Neuronal stem cell (in vitro differentiated cells): ENCODE results near the gene DPH2.

Experiments
- DNase-seq: peaks from one replicate; pipeline ENCODE4 v3.0.0-alpha.2; 2013; ENCODE audit warnings: low spot score
- H2AFZ ChIP-seq: one replicate; pipeline ENCODE4 v1.6.1; 2013; ENCODE audit warnings: mild to moderate bottlenecking, low read length, inconsistent platforms
- H2AK5ac ChIP-seq: 2 replicates; pipeline ENCODE4 v1.6.1; 2013; ENCODE audit warnings: low read depth, mild to moderate bottlenecking, inconsistent platforms, low read length, moderate library complexity, mixed read lengths
- H2BK120ac ChIP-seq: 2 replicates; pipeline ENCODE4 v1.6.1; 2013; ENCODE audit warnings: low read depth, mild to moderate bottlenecking, inconsistent platforms, low read length, moderate library complexity, mixed read lengths
- H2BK12ac ChIP-seq: one replicate; pipeline ENCODE4 v1.6.1; 2013; ENCODE audit warnings: low read length, inconsistent platforms
- H2BK15ac ChIP-seq: 2 replicates; pipeline ENCODE4 v1.6.1; 2013; ENCODE audit warnings: mild to moderate bottlenecking, low read length, inconsistent platforms, mixed read lengths
- H2BK5ac ChIP-seq: one replicate; pipeline ENCODE4 v1.6.1; 2013; ENCODE audit warnings: inconsistent platforms, mild to moderate bottlenecking, low read length, moderate library complexity
- H3K14ac ChIP-seq: one replicate; pipeline ENCODE4 v1.6.1; 2013; ENCODE audit warnings: low read length, inconsistent platforms
- H3K18ac ChIP-seq: 2 replicates; pipeline ENCODE4 v1.6.1; 2013; ENCODE audit warnings: low read length, inconsistent platforms
- H3K23ac ChIP-seq: 2 replicates; pipeline ENCODE4 v1.6.1; 2013; ENCODE audit warnings: low read depth, mild to moderate bottlenecking, mixed read lengths, low read length, inconsistent platforms; ENCODE audit not compliant: poor library complexity
- H3K27ac ChIP-seq: replicated peaks from 3 replicates; pipeline ENCODE4 v1.5.1; 2013; ENCODE audit warnings: low read length, inconsistent platforms
- H3K27me3 ChIP-seq, 3 experiments: 2 replicates each; pipeline ENCODE4 v1.6.1; 2013; ENCODE audit warnings: low read length in 3 of 3, mild to moderate bottlenecking in 2 of 3, inconsistent platforms in 1 of 3, low read depth in 1 of 3, mixed read lengths in 1 of 3, moderate library complexity in 1 of 3; ENCODE audit not compliant: control insufficient read depth in 3 of 3, insufficient read depth in 3 of 3
- H3K36me3 ChIP-seq, 2 donors: replicated peaks in 1 of 2; 2 replicates each; pipeline ENCODE4 v1.6.1; 2013; ENCODE audit warnings: low read length in 2 of 2; ENCODE audit not compliant: control insufficient read depth in 2 of 2, insufficient read depth in 2 of 2
- H3K4ac ChIP-seq: 2 replicates; pipeline ENCODE4 v1.6.1; 2013; ENCODE audit warnings: inconsistent platforms, mild to moderate bottlenecking, low read length, moderate library complexity
- H3K4me1 ChIP-seq, 2 donors: 1 replicate in 1 of 2; 2 replicates in 1 of 2; pipeline ENCODE4 v1.6.1; 2013; ENCODE audit warnings: low read length in 2 of 2, low read depth in 1 of 2; ENCODE audit not compliant: control insufficient read depth in 2 of 2, insufficient read depth in 1 of 2
- H3K4me2 ChIP-seq: one replicate; pipeline ENCODE4 v1.6.1; 2013; ENCODE audit warnings: mild to moderate bottlenecking, low read length, inconsistent platforms; ENCODE audit not compliant: insufficient read depth, poor library complexity, severe bottlenecking
- H3K4me3 ChIP-seq, 2 donors: 2 replicates each; pipeline ENCODE4 v1.5.1; 2013; ENCODE audit warnings: low read length in 2 of 2, mild to moderate bottlenecking in 2 of 2, inconsistent platforms in 1 of 2, moderate library complexity in 1 of 2
- H3K79me1 ChIP-seq: one replicate; pipeline ENCODE4 v1.6.1; 2013; ENCODE audit warnings: low read depth, mild to moderate bottlenecking, inconsistent platforms, low read length, moderate library complexity
- H3K9ac ChIP-seq: one replicate; pipeline ENCODE4 v1.6.1; 2013; ENCODE audit warnings: mild to moderate bottlenecking, low read depth, low read length, inconsistent platforms; ENCODE audit not compliant: poor library complexity
- H3K9me3 ChIP-seq, 2 donors: replicated peaks in 1 of 2; 2 replicates each; pipeline versions ENCODE3 to v1.6.1; 2013; ENCODE audit warnings: low read length in 2 of 2, mild to moderate bottlenecking in 2 of 2, inconsistent platforms in 1 of 2, low read depth in 1 of 2, mixed read lengths in 1 of 2, moderate library complexity in 1 of 2; ENCODE audit not compliant: control insufficient read depth in 2 of 2, insufficient read depth in 1 of 2
- H4K8ac ChIP-seq: one replicate; pipeline ENCODE4 v1.6.1; 2013; ENCODE audit warnings: low read depth, mild to moderate bottlenecking, inconsistent platforms, low read length, moderate library complexity
- H4K91ac ChIP-seq: one replicate; pipeline ENCODE4 v1.6.1; 2013; ENCODE audit warnings: low read length, low read depth, mild to moderate bottlenecking, inconsistent platforms; ENCODE audit not compliant: poor library complexity
- whole genome bisulfite sequencing, 2 donors: extraction: QIAGEN DNeasy Blood & Tissue Kit; methylation state at CpG; one replicate each; pipeline ENCODE4 v1.1.7; 2013; ENCODE audit warnings: missing lambda C conversion rate in 2 of 2, mixed read lengths in 1 of 2; ENCODE audit not compliant: insufficient read length in 2 of 2, insufficient replicate concordance in 1 of 2; ENCODE audit errors: extremely low coverage in 2 of 2; 5-methylcytosine and 5-hydroxymethylcytosine counted together

The DPH2 gene

GRCh38 chr1:43991476-43992231 is 21.8 kb downstream of the DPH2 start, which contains the start of gene CCDC24:
Gene CCDC24, plus strand, starts transcription at chr1:43991599. Its CDS starts 280 bp downstream, at chr1:43991879.
- H2AFZ ChIP-seq, result peak within 1 kb of the TSS; percentile 99
- H3K36me3 ChIP-seq, result peaks cover 5 to 17% of the 10 kb centered on the region in 2 donors
- no CpG with 5 or more reads among the region's 66 CpGs for WGBS, 2 donors
- H3K18ac ChIP-seq, result peak within 1 kb of the TSS; percentile 98
- no peaks in the 10 kb centered on the region for H3K9me3 ChIP-seq
- no peak for DNase-seq
- peak within 1 kb of the TSS; percentile 93 for H2BK12ac ChIP-seq
- H2BK5ac ChIP-seq, result peak within 1 kb of the TSS; percentile 84
- peak within 1 kb of the TSS; percentile 27 for H2BK15ac ChIP-seq
- H3K27me3 ChIP-seq, result no peaks in the 10 kb centered on the region
- H2BK120ac ChIP-seq, result no peak within 1 kb of the TSS
- H3K27ac ChIP-seq, result peak within 1 kb of the TSS; percentile 44
- H4K91ac ChIP-seq, result no peak within 1 kb of the TSS
- no peaks in the 10 kb centered on the region for H3K79me1 ChIP-seq
- peak within 1 kb of the TSS; percentile 66 for H2AK5ac ChIP-seq
- H3K4me2 ChIP-seq, result peak within 1 kb of the TSS; percentile 92
- H4K8ac ChIP-seq, result no peak within 1 kb of the TSS
- peak within 1 kb of the TSS; percentile 63 to 83 for H3K4me3 ChIP-seq
- H3K23ac ChIP-seq, result peak within 1 kb of the TSS; percentile 99
- no peak within 1 kb of the TSS for H3K4ac ChIP-seq
- peak within 1 kb of the TSS; percentile 96 for H3K9ac ChIP-seq
- peak within 1 kb of the TSS; percentile 95 for H3K14ac ChIP-seq
- peaks cover 12 to 25% of the 10 kb centered on the region in 2 donors for H3K4me1 ChIP-seq

- H2BK120ac ChIP-seq, result no peak overlapping the region
- H3K27ac ChIP-seq, result no peak overlapping the region
Measured at GRCh38 chr1:43992232-43992995, 22.6 kb downstream of the DPH2 start.

GRCh38 chr1:43993206-43993914 is 23.6 kb downstream of the DPH2 start:
- no peak overlapping the region for H2BK15ac ChIP-seq
- peaks cover 18 to 32% of the 10 kb centered on the region in 2 donors for H3K4me1 ChIP-seq
- no peak overlapping the region for H2AK5ac ChIP-seq
- H2BK12ac ChIP-seq, result no peak overlapping the region
- H3K14ac ChIP-seq, result no peak overlapping the region
- H3K4me3 ChIP-seq, result no peak overlapping the region
- H4K8ac ChIP-seq, result no peak overlapping the region
- no peak overlapping the region for H3K27ac ChIP-seq
- no peak for DNase-seq
- H3K9ac ChIP-seq, result no peak overlapping the region
- H3K79me1 ChIP-seq, result peaks cover 2% of the 10 kb centered on the region
- no CpG with 5 or more reads among the region's 9 CpGs for WGBS, 2 donors
- no peak overlapping the region for H3K4ac ChIP-seq
- no peaks in the 10 kb centered on the region for H3K9me3 ChIP-seq
- peaks cover 4 to 8% of the 10 kb centered on the region in 2 donors for H3K36me3 ChIP-seq
- no peak overlapping the region for H3K23ac ChIP-seq
- no peak overlapping the region for H2BK5ac ChIP-seq
- no peak overlapping the region for H4K91ac ChIP-seq
- H3K18ac ChIP-seq, result no peak overlapping the region
- no peaks in the 10 kb centered on the region for H3K27me3 ChIP-seq
- no peak overlapping the region for H2AFZ ChIP-seq
- H3K4me2 ChIP-seq, result no peak overlapping the region
- no peak overlapping the region for H2BK120ac ChIP-seq

More at GRCh38 chr1:43992232-43992995, 22.6 kb downstream of the DPH2 start:
- Histone ChIP-seq H3K9ac (peak overlapping the region; percentile 68), H3K9me3 (no peaks in the 10 kb centered on the region), H3K27me3 (no peaks in the 10 kb centered on the region), H3K23ac (peak overlapping the region; percentile 35), H3K18ac (peak overlapping the region; percentile 78), H2BK5ac (peak overlapping the region; percentile 16), H3K4me1 (peaks cover 18 to 29% of the 10 kb centered on the region in 2 donors), H3K79me1 (peaks cover 2% of the 10 kb centered on the region), H2AFZ (peak overlapping the region; percentile 99), H3K14ac (no peak overlapping the region), H4K8ac (no peak overlapping the region), H4K91ac (no peak overlapping the region), H2BK12ac (no peak overlapping the region), H3K4ac (no peak overlapping the region), H2BK15ac (peak overlapping the region; percentile 19), H3K4me3 (peak overlapping the region; percentile 63 to 83), H3K4me2 (peak overlapping the region; percentile 92), H3K36me3 (peaks cover 2 to 10% of the 10 kb centered on the region in 2 donors), H2AK5ac (peak overlapping the region; percentile 66)
- DNase-seq, result no peak
- no CpG with 5 or more reads among the region's 11 CpGs for WGBS, 2 donors
